ENCODE measurements around the gene TBX21.

Gene TBX21, protein sequence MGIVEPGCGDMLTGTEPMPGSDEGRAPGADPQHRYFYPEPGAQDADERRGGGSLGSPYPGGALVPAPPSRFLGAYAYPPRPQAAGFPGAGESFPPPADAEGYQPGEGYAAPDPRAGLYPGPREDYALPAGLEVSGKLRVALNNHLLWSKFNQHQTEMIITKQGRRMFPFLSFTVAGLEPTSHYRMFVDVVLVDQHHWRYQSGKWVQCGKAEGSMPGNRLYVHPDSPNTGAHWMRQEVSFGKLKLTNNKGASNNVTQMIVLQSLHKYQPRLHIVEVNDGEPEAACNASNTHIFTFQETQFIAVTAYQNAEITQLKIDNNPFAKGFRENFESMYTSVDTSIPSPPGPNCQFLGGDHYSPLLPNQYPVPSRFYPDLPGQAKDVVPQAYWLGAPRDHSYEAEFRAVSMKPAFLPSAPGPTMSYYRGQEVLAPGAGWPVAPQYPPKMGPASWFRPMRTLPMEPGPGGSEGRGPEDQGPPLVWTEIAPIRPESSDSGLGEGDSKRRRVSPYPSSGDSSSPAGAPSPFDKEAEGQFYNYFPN

DNA sequence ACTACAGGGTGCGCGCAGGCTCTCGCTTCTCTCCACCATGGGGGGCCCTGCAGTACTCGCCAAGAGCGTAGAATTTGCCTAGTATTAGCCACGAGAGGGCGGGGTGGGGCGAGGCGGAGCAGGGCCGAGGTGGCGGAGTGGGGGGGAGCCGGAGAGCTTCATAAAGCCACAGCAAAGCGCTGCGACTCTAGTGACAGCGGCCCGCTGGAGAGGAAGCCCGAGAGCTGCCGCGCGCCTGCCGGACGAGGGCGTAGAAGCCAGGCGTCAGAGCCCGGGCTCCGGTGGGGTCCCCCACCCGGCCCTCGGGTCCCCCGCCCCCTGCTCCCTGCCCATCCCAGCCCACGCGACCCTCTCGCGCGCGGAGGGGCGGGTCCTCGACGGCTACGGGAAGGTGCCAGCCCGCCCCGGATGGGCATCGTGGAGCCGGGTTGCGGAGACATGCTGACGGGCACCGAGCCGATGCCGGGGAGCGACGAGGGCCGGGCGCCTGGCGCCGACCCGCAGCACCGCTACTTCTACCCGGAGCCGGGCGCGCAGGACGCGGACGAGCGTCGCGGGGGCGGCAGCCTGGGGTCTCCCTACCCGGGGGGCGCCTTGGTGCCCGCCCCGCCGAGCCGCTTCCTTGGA is at the start of gene TBX21:
Gene TBX21, plus strand, starts transcription at position 190 of the 627 bp plus-strand sequence. Its CDS starts 219 bp downstream, at position 409.
- DNase-seq: peak; percentile 62

DNA sequence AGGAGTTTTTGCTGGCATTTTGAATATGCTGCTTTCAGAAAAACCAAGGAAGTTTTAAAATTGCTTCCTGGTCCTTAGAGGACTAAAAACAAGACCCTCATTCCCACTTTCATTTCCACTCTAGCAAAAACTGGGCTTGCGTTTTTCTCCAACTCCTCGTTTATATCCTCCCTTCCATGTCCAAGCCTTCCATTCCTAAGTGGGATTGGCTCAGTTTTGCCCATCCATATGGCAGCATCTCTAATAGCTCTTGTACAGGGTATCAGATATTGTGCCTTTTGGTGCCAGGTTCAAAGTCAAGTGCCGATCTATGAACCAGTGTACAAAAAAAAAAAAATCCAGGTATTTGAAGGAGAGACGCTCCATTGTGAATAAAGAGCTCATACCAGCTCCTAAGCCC is 49.0 kb upstream of the TBX21 start:
- DNase-seq: no peak

DNA sequence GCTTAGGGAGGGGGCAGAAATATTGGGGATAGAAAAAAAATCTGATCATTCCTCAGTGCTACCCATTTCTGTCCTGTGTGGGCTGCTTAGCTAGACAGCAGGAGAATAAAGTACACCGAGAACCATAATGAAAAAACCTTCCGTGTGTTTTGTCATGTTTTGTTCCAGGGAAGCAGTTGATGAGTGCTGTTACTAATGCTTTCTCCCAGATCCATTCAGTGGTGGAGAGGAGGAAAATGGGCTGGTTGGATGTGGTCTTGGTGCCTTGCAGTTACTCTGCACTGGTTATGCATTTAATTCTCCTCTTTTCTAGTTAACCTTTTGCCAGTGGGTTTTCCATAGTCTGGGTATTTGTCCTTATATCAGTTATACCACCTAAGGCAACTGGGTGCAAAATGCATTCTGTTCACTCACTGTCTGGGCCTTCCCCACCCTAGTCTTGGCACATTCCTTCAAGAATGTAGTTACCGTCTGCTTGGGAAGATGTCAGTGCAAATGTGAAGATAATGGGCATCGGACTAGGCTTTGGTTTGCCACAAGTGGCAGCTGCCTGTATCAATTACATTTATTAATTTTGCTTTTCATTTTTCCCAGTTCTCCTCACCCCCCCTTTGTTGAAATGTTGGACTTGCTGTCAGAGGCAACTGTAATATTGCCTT is 48.4 kb upstream of the TBX21 start:
- no peak for DNase-seq

DNA sequence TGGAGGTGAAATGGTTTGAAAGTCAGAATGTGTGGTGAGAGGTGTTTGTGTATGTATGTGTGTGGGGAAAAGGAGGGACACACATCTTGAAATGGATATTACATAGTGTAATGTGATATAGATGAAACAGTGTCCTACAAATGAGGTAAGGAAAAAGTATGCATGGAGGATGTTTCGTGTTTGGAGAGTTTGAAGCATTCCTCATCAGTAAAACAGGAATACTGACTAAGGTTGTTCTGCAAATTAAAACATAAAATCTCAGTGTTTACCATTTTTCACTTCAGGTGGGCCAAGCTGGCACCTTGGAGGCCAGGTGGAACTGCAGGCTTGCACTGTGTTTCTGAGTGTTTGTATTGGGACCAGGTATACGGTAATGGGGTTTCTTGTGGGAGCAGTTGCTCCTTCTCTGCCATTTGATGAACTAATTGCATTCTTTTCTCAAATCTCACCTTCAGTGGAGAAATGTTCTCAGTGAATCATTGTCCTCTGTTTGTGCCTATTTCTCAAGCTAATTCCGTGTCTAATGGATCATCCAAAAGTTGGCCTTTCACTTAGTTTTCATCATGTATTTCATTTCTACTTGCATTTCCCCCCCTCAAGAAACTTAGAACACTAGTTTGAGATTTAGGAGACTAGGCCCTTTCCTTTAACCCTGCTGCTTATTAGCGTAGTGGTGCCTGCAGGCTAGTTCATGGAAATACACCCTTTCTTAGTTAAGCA is 47.3 kb upstream of the TBX21 start:
- no peak for DNase-seq

DNA sequence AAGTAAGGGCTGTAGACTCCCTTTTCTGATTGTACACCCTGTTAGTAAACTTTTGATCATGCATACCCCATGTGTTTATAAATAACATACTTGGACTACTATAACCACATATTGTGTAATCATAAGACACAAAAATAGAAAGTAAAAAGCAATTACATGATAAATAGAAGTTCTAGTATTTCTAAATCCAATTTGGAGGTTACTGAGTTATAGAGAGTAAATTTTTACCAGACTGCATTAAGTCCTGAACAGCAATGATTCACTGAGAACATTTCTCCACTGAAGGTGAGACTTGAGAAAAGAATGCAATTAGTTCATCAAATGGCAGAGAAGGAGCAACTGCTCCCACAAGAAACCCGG is 46.8 kb upstream of the TBX21 start:
- DNase-seq: no peak

DNA sequence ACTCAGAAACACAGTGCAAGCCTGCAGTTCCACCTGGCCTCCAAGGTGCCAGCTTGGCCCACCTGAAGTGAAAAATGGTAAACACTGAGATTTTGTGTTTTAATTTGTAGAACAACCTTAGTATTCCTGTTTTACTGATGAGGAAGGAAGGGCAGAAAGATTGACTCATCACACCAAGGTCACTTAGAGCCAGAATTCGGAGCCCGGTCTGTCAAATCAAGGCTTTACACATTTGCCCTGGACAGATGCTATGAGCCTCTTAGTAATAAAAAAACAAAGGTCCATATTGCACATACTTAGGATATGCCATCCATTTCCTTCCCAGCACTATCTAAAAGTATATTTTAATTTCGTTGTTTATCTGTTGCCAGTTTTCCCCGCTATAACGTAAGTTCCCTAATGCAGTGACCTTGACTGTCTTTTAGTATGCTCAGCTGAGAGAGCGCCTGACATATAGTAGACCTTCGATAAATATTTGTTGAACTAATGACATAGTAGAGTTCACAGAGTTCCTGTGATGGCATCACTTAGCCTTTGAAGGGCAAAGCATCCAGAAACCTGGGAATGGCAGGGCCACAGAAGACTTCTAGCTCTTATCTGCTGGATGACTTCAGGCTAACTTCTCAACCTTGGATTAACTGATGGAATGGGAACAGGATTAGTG is 46.2 kb upstream of the TBX21 start:
- no peak for DNase-seq

DNA sequence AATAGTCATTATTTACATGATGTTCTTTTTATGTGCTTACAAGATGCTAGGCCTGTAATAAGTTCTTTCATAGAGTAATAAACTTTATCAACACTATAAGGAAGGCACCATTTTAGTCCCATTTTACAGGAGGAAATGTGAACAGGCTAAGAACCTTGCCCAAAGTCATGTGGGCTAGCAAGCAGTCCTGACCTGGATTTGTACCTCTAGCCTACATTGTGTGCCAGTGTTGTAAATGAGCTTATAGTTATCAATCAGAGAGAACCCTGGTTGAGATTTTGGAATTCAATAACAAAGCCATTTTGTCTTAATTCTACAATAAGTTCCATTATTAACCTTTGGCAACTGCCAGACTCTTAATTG is 45.7 kb upstream of the TBX21 start:
- DNase-seq: no peak

DNA sequence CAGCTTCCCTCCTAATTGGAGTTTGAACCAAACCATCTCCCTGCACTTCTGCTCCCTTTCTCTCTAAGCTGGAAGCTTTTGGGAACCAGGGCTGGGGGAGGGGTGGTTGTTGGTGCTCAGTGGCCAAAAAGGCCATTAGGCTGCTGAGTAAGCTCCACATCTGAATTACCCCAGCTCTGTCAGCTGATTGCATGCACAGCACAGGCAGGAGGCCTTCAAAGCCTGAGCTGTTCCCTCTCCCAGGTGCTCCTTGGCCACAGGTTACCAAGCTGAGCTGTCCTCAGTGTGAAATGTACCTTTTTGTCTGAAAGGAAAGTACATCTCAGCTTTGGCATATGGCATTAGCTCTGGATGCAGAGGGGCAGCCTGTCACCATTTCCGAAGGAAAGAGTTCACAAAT is 45.3 kb upstream of the TBX21 start:
- no peak for DNase-seq

DNA sequence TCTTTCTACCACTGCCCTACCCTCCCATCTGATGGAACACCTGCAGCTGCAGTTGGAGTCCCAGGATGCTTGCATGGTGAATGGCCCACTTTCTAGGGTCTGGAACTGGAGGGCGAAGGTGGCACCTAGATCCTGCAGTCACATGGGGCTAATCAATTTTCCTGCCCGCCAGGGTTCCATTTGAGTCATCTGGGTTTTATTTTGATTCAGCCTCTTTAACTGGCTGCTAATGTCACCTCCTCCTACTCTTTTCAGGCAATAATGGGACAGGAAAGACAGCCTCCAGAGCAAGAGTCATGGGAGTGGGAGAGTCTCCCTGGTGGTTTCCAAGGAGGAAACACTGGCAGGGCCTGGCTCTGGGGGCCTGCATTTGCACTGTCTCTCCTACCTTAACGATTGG is 42.9 kb upstream of the TBX21 start:
- DNase-seq: no peak

DNA sequence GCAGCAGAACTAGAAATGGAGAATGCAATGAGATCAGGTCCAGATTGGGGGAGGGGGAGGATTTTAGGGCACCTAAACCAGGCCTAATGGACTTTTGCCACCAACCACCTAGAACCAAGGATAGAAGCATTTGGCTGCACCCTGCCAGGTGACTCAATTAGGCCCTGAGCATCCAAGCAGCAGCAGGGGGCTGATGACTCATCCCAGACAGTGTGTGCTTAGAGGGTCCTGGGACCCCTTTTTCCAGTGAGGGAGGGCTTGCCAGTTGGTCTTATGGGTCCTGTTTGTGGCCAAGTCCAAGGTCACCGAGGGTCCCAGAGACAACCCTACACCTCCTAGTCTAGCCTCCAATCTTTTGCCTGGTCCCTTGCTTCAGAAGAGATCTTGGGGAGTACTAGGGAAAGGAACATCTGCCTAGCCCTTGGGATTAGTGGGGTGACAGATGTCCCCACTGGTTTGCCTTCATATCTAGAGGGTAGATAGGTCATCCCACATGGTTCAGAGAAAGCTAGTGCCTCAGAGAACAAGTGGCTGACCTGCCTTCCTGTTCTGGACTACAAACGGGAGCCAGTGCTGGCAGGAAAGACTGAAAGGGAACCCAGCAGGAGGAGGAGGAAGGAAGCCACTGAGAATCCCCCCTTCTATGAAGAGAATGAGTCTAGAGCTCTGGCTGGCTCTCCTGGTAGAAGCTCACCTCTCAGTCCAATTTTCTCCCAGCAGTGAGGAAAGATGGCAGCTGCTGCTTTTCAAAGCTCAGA is 40.7 kb upstream of the TBX21 start:
- DNase-seq: no peak

DNA sequence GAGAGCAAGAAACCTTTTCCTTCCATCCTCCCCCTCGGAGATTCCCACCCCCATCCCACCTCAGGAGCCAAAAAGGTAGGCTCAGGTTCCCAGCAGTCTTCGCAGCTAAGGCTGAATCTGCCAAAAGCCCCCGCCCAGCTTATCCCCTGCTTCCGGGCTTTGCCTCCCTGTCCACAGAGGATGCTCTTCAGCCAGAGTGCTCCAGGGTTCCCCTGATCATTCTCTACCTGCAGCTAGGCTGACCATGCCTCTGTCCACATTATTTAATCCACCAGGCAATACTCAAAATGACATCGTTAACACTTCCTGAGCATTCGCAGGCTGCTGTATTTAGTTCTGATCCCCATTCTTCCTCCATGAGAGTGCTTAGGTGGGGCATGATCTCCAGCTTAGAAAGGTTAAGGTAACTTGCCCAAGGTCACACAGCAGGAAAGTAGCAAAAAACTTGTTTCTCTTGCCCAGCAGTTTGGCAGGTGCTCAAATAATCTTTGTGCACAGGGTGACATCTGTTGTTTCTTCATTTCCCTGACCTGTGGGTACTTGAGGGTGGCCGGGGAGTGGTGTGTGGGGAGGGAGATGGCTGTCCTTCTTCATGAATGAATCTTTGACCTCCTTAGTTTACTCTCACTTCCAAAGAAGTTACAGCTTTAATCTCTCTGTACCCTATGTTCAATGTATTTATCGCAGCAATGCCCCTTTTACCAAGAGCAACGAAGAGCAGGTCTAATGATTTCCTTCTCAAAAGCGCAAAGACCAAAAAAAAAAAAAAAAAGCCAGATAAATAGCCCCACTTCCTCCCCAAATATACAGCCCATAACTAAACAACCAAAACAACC is 39.9 kb upstream of the TBX21 start:
- no peak for DNase-seq

DNA sequence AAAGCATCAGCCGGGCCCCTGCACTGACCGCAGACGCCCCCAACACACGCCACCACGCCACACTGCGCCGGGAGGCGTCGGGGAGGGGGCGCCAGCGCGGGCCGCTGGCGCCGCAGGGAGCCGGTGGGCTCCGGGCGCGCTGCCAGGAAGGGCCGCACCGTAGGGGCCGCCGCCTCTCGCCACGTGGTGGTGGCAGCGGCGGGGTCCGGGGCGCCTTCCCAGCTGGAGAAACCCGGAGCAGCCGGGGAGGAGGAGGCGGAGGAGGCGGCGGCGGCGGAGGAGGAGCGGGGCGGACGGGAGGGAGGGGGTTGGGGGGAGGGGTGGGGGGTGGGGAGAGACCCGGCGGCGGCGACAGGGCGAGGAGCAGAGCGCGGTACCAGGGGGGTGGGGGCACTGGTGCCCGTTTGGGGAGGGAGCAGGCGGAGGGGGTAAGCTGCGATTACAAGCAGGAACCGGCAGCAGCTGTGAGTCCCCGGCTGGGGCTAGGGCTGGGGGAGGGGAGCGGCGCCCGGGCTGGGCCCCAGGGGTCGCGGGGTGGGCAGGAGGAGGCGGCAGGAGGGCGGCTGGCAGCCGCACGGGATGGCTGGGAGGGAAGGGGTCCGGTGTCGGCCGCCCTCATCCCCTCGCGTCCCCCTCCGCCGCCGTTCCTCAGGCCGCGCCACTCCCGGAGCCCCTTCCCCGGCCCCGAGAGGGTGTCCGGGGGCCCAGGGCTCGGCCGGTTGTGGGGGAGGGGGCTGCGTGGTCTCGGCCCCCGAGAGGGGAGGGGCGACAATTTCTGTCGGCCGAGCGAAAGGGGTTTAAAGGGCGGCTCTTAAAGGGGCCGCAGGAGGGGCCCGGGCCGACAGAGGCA is 39.1 kb upstream of the TBX21 start, which contains the start of gene TBKBP1:
Gene TBKBP1, plus strand, starts transcription at position 431 of the 850 bp plus-strand sequence. CDS start 1,952 bp downstream, outside the sequence.
- peak; percentile 93 for DNase-seq

DNA sequence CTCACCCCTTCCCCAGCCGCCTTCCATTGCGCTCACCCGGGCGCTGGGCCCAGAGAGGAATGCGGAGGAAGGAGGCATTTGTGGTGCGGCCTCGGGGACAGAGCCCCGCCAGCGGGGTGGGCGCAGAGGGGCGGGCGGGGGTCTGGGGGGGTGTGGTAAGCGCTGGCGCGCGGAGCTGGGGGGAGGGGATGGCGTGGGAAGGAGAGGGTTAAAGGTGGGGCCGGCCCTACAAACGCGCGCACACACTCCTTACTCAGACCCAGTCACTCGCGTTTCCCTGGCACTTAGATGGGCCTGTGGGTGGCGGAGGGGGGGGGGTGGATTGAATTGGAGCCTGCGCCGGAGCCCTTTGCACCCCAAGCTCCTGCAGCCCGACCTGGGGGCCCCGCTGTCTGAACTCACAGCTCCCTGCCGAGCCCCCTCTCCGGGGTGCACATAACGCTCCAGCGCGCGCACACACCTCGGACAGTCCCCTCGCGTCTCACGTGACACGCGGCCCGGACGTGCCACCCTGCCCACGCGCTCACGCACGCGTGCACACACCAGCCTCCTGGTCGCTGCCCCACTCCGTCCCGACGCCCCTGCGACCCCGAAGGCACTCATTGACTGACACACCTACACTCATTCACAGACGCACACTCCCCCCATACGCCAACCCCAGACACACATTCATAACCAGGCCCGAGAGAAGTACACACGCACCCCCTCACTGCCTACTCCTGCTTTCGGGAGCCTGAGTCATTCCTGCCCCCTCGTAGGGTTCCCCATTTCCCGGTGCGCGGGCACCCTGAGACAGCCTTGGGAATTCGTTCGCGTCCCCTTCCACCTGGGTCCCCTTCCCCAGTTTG is 38.2 kb upstream of the TBX21 start:
- DNase-seq: no peak

DNA sequence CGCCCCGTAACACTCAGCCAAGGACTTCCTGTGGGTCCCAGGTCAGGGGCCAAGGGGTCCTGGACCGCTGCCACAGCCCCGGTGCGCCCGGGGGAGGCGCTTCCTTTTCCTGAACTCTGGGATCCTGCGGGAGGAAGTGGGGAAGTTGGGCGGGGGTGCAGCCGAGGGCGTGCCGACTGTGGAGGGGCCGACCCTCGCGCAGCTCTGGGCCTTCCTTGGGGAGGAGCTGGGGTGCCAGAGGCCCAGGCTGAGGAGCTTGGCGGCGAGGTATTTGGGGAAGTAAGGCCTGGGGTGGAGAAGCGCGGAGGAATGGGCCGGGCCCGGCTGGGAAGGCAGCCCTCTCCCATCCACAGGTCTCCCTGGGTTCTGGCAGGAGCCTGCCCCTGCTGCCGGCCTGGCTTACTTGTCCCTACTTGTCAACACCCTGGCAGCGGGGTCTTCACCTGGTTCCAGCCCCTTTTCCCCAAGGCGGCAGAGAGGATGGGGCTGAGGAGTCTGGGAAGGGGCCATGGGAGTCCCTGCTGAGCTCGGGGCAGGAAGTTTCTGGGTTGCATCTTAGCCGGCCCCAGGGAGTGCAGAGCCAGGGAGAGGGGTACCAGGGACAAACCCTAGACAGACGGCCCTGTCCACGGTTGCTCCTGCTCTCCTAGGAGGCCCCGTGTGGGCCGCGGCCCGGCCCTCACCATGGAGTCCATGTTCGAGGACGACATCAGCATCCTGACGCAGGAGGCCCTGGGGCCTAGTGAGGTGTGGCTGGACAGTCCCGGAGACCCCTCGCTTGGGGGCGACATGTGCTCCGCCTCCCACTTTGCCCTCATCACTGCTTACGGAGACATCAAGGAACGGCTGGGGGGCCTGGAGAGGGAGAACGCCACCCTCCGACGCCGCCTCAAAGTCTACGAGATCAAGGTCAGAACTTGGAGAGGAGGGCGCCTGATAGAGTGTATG is 37.3 kb upstream of the TBX21 start:
- peak; percentile 76 for DNase-seq

DNA sequence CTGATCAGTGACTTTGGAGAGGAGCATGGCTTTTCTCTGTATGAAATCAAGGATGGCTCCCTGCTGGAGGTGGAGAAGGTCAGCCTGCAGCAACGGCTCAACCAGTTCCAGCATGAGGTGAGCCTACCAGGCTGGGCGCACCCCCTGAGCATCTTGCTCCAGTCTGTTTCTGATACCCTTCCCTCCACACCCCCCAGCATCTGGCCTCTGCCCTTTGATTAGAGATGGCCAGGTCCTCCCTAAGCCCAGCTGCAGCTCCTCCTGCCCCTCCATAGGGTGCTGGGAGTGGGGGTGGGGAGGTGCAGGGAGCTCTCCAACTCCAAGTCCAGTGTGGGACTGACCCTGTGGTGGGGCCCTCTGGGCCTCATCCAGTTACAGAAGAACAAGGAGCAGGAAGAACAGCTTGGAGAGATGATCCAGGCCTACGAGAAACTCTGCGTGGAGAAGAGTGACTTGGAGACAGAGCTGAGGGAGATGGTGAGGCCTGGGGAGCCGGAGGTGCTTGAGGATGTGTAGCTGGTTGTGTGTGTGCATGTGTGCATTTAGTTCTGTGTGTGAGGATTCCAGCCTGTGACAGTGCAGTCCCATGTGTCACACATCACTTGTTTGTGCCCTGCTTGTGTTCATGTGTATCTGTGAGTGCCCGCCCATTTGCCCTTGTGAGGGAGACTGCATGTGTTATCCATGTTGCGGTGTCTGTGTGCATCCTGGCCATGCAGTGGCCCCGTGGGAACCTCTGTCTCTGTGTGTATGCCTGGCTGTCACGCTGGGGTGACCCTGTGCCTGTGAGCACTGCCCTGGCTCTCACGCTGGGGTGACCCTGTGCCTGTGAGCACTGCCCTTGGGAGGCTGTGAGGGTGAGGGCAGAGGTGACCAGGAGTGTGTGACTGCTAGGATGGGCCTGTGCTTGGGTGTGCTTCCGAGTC is 36.1 kb upstream of the TBX21 start:
- no peak for DNase-seq
